Activated CD4-positive, alpha-beta T cell treated with anti-CD3 and anti-CD28 coated beads, Interleukin-2, amount 10 ng/mL, durations not matched to agents 7 days and 5 days (primary cell): ENCODE measurements around the gene NAV2. TPM values are rescaled to one million over a fixed set of nuclear protein-coding genes. Genes with fewer than 3 reads are reported as not detected.

Source experiments
- CTCF ChIA-PET: fragments of 350-600 bp; sonication (Branson Sonifier 250); formaldehyde crosslinking; loops from one replicate; lab custom pipeline; 2021; ENCODE audit warnings: antibody characterized with exemption; lab: Charles Lee
- POLR2A ChIA-PET: fragments of 350-600 bp; sonication (Branson Sonifier 250); formaldehyde crosslinking; loops from one replicate; lab custom pipeline; 2021; ENCODE audit warnings: antibody characterized with exemption; lab: Charles Lee
- DNase-seq: peaks from one replicate; pipeline ENCODE4 v3.0.0-alpha.2; 2020
- H3K27ac Mint-ChIP-seq: one replicate; pipeline ENCODE4 v1.8.0; 2021; ENCODE audit warnings: mild to moderate bottlenecking, moderate library complexity, mixed read lengths
- H3K27me3 Mint-ChIP-seq: one replicate; pipeline ENCODE4 v1.8.0; 2021; ENCODE audit warnings: mixed read lengths
- H3K36me3 Mint-ChIP-seq: one replicate; pipeline ENCODE4 v1.8.0; 2021; ENCODE audit warnings: low read depth, mixed read lengths
- H3K4me1 Mint-ChIP-seq: one replicate; pipeline ENCODE4 v1.8.0; 2021; ENCODE audit warnings: mixed read lengths
- H3K4me3 Mint-ChIP-seq: one replicate; pipeline ENCODE4 v1.8.0; 2021; ENCODE audit warnings: mild to moderate bottlenecking, moderate library complexity, mixed read lengths
- H3K9me3 Mint-ChIP-seq: one replicate; pipeline ENCODE4 v1.8.0; 2021; ENCODE audit warnings: mixed read lengths
- total RNA-seq, 2 experiments: library from RNA; stranded (reverse); gene quantifications; one replicate each; pipeline ENCODE4 v1.2.3, GENCODE V29; 2021

Gene NAV2
- total RNA-seq, 2 experiments from 2014 or later: 0.29 to 1.1 TPM

GRCh38 chr11:20022363-20023081 is 309.9 kb downstream of the NAV2 start:
- no peak for DNase-seq
- Mint-ChIP-seq H3K27me3 (no peaks in the 10 kb centered on the region), H3K27ac (no peak overlapping the region), H3K9me3 (no peaks in the 10 kb centered on the region), H3K4me1 (no peaks in the 10 kb centered on the region), H3K36me3 (no peaks in the 10 kb centered on the region), H3K4me3 (no peak overlapping the region)
- CTCF ChIA-PET: interaction anchor here (1.2 kb wide), 1 partner anchor 13 kb away, joined by 4 read pairs; no protein-coding TSS in a partner anchor
- POLR2A ChIA-PET: no interaction called here

- POLR2A ChIA-PET: no interaction called here
Observed at GRCh38 chr11:20023082-20023426, 310.4 kb downstream of the NAV2 start.

GRCh38 chr11:20024172-20024935 is 311.7 kb downstream of the NAV2 start:
- H3K4me3 Mint-ChIP-seq: no peak overlapping the region
- H3K4me1 Mint-ChIP-seq: no peaks in the 10 kb centered on the region
- ChIA-PET POLR2A (no interaction called here), CTCF (interaction anchor here (0.7 kb wide), 1 partner anchor 64 kb away, joined by 6 read pairs; no protein-coding TSS in a partner anchor)
- no peaks in the 10 kb centered on the region for H3K9me3 Mint-ChIP-seq
- H3K36me3 Mint-ChIP-seq: no peaks in the 10 kb centered on the region
- no peak for DNase-seq
- H3K27me3 Mint-ChIP-seq: peaks cover 2% of the 10 kb centered on the region
- H3K27ac Mint-ChIP-seq: no peak overlapping the region

More at GRCh38 chr11:20023082-20023426, 310.4 kb downstream of the NAV2 start:
- H3K4me3 Mint-ChIP-seq: no peak overlapping the region
- H3K9me3 Mint-ChIP-seq: no peaks in the 10 kb centered on the region
- CTCF ChIA-PET: no interaction called here
- no peaks in the 10 kb centered on the region for H3K4me1 Mint-ChIP-seq
- no peaks in the 10 kb centered on the region for H3K36me3 Mint-ChIP-seq
- no peak for DNase-seq
- H3K27ac Mint-ChIP-seq: no peak overlapping the region
- H3K27me3 Mint-ChIP-seq: no peaks in the 10 kb centered on the region

- H3K9me3 Mint-ChIP-seq: no peaks in the 10 kb centered on the region
- no peak overlapping the region for H3K4me3 Mint-ChIP-seq
- peaks cover 4% of the 10 kb centered on the region for H3K27me3 Mint-ChIP-seq
- H3K27ac Mint-ChIP-seq: no peak overlapping the region
- H3K4me1 Mint-ChIP-seq: no peaks in the 10 kb centered on the region
- DNase-seq: no peak
- POLR2A ChIA-PET: no interaction called here
- CTCF ChIA-PET: no interaction called here
- H3K36me3 Mint-ChIP-seq: no peaks in the 10 kb centered on the region
Observed at GRCh38 chr11:20025332-20025840, 312.7 kb downstream of the NAV2 start.

GRCh38 chr11:20026629-20027555 is 314.3 kb downstream of the NAV2 start:
- ChIA-PET POLR2A (no interaction called here), CTCF (no interaction called here)
- no peak overlapping the region for H3K4me3 Mint-ChIP-seq
- no peak overlapping the region for H3K27ac Mint-ChIP-seq
- no peaks in the 10 kb centered on the region for H3K36me3 Mint-ChIP-seq
- H3K4me1 Mint-ChIP-seq: no peaks in the 10 kb centered on the region
- no peaks in the 10 kb centered on the region for H3K9me3 Mint-ChIP-seq
- H3K27me3 Mint-ChIP-seq: peaks cover 12% of the 10 kb centered on the region
- DNase-seq: no peak

GRCh38 chr11:20027556-20028013 is 314.9 kb downstream of the NAV2 start:
- ChIA-PET CTCF (no interaction called here), POLR2A (no interaction called here)
- DNase-seq: no peak
- H3K4me1 Mint-ChIP-seq: no peaks in the 10 kb centered on the region
- H3K27ac Mint-ChIP-seq: no peak overlapping the region
- no peak overlapping the region for H3K4me3 Mint-ChIP-seq
- no peaks in the 10 kb centered on the region for H3K9me3 Mint-ChIP-seq
- H3K36me3 Mint-ChIP-seq: no peaks in the 10 kb centered on the region
- peaks cover 12% of the 10 kb centered on the region for H3K27me3 Mint-ChIP-seq

- Mint-ChIP-seq H3K27ac (no peak overlapping the region), H3K36me3 (no peaks in the 10 kb centered on the region), H3K27me3 (peaks cover 12% of the 10 kb centered on the region), H3K4me3 (no peak overlapping the region), H3K4me1 (no peaks in the 10 kb centered on the region), H3K9me3 (no peaks in the 10 kb centered on the region)
- DNase-seq: no peak
- ChIA-PET POLR2A (no interaction called here), CTCF (interaction anchor here (1.1 kb wide), 1 partner anchor 12 kb away, joined by 3 read pairs; no protein-coding TSS in a partner anchor)
Observed at GRCh38 chr11:20029193-20029592, 316.6 kb downstream of the NAV2 start.

- Mint-ChIP-seq H3K27ac (no peak overlapping the region), H3K4me3 (no peak overlapping the region), H3K9me3 (no peaks in the 10 kb centered on the region), H3K4me1 (no peaks in the 10 kb centered on the region), H3K27me3 (peaks cover 15% of the 10 kb centered on the region), H3K36me3 (no peaks in the 10 kb centered on the region)
- DNase-seq: no peak
- POLR2A ChIA-PET: no interaction called here
- CTCF ChIA-PET: interaction anchor here (1.1 kb wide), 1 partner anchor 11 kb away, joined by 3 read pairs; no protein-coding TSS in a partner anchor
Observed at GRCh38 chr11:20030472-20030871, 317.8 kb downstream of the NAV2 start.

GRCh38 chr11:20031155-20032001 is 318.7 kb downstream of the NAV2 start:
- H3K9me3 Mint-ChIP-seq: no peaks in the 10 kb centered on the region
- H3K4me3 Mint-ChIP-seq: no peak overlapping the region
- no peak overlapping the region for H3K27ac Mint-ChIP-seq
- DNase-seq: no peak
- peaks cover 15% of the 10 kb centered on the region for H3K27me3 Mint-ChIP-seq
- POLR2A ChIA-PET: no interaction called here
- H3K36me3 Mint-ChIP-seq: no peaks in the 10 kb centered on the region
- CTCF ChIA-PET: no interaction called here
- H3K4me1 Mint-ChIP-seq: no peaks in the 10 kb centered on the region

- Mint-ChIP-seq H3K27ac (no peak overlapping the region), H3K36me3 (no peaks in the 10 kb centered on the region), H3K4me3 (no peak overlapping the region), H3K9me3 (no peaks in the 10 kb centered on the region), H3K27me3 (peaks cover 15% of the 10 kb centered on the region), H3K4me1 (no peaks in the 10 kb centered on the region)
- POLR2A ChIA-PET: no interaction called here
- CTCF ChIA-PET: no interaction called here
- DNase-seq: no peak
Observed at GRCh38 chr11:20032127-20032526, 319.5 kb downstream of the NAV2 start.

- H3K27ac Mint-ChIP-seq: no peak overlapping the region
- no peaks in the 10 kb centered on the region for H3K4me1 Mint-ChIP-seq
- peaks cover 16% of the 10 kb centered on the region for H3K27me3 Mint-ChIP-seq
- POLR2A ChIA-PET: no interaction called here
- CTCF ChIA-PET: no interaction called here
- H3K9me3 Mint-ChIP-seq: no peaks in the 10 kb centered on the region
- no peaks in the 10 kb centered on the region for H3K36me3 Mint-ChIP-seq
- no peak overlapping the region for H3K4me3 Mint-ChIP-seq
- DNase-seq: no peak
Observed at GRCh38 chr11:20032577-20033260, 320.1 kb downstream of the NAV2 start.
